GM19452 (cell line): ENCODE data around the gene PAQR5.
"Not testable (repeated sequence)": the region's sequence is repeated elsewhere in the genome, so short reads cannot be mapped to it uniquely, and the experiment has no call there.

Experiments
- ATAC-seq: cut with Tn5 transposase; IDR thresholded peaks from one replicate; pipeline ENCODE4 v1.9.1; 2021; ENCODE audit not compliant: unreplicated experiment

Gene PAQR5, protein sequence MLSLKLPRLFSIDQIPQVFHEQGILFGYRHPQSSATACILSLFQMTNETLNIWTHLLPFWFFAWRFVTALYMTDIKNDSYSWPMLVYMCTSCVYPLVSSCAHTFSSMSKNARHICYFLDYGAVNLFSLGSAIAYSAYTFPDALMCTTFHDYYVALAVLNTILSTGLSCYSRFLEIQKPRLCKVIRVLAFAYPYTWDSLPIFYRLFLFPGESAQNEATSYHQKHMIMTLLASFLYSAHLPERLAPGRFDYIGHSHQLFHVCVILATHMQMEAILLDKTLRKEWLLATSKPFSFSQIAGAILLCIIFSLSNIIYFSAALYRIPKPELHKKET

DNA sequence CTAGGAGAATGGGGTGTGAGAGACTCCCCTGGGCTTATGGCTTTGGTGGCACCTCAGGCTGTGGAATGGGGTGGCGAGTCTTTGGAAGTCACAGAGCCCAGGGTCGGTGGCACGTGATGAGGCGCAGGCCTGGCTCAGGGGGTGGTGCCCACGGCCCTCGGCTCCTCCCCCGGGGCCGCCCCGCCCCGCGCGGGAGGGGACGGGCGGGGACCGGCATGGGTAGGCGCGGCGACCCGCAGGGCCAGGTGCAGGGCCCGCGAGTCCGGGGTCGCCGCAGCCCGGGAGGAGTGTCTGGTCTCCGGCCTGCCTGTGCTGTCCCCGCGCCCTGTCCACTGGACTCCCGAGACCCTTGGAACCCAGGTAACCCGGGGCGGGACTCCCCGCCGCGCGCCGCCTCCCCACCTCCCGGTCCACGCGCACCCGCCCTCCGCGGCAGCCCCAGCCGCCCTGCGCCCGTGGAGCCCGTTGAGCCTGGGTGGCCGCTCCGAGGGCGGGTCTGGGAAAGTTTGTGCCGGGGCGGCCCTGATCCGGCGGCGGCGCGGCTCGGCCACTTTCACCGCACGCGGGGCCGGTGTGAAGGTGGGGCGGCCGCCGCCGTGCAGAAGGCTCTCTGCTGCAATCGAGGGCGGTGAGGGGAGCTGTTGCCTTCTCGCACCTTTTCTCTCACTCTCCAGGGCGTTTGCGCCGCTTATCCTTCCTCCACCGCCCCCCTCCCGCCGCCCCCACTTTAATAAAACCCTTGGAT, at the start of gene PAQR5:
Gene PAQR5, plus strand, starts transcription at position 216 of the 745 bp plus-strand sequence. CDS start 61,169 bp downstream, outside the sequence.
- no peak for ATAC-seq

DNA sequence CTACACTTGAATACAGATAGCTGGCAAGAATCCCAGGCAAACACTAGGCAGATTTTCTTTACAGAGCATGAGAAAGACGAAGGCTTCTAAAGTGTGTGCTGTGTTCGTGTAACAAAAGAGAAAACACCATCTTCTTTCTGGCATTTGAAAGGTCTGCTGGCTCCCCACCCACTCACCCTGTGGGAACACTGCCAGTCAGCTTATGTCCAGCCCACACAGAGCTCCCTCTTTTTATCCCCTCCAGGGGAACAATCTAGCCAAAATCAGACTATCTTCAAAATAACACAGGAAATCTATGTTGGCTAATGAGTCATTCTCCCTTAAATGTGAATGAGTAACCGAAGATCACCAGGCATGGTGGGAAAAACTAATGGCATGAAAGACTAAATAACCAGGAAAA, 45.6 kb upstream of the PAQR5 start:
- no peak for ATAC-seq

DNA sequence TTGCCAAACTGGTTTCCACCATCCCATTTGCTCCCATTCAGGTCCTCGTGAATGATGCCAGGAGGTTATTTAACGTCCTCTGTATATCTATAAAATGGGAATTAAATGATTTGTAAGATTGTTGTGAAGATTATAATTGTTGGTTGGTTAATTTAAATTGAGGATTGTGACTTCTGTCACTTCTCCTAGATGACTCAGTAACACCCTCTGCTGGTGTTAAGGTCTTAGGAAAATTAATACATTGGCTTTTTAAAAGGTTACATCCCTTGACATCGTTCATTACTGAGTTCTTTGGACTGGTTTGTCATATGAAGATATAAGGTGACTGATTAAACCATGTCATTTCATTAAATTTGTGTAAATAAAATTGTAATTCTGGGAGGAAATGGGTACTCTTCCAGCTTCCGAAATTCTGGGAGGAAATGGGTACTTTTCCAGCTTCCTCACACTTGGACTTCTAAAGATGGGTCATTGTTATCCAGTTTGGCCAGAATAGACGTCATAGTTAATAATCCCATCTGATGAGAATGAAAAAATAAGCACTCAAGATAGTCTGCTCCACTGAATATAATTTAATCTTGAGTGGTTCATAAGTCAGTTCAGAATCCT, 33.3 kb upstream of the PAQR5 start:
- ATAC-seq, result no peak

DNA sequence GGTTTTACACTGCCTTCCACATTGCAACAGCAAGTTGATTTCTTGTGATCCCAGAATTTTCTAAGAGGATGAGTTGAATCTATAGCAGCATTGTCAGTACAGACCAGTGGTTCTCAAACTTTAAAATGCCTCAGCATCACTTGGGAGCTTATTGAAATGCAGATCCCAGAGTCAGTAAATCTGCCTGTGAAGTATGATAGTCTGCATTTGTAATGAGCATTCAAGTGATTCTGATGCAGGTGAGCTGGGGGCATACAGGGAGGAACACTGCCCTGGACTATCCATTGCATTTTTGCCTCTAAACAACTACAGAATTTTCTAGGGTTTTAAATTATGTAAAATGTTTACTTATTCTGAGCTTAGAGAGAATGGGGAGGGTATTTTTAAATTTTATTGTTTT, 27.5 kb upstream of the PAQR5 start:
- no peak for ATAC-seq

DNA sequence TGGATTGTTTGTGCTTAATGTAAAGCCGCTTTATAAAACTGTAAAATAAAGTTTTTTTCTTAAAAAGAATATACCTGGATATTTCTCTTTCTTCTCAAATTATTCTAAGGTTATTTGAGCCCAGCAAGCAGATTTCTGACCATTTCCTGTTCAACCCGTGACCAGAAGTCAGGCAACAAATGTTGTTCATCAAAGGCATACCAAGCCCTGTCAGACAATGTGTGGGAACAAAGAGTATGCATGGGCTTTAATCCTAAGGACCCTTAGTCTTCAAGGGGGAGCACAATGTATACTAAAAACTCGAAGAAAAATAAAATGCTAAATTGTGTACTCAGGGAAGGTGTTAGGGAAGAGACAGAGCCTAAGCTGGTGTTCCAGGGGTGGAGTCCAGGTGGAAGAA, 26.6 kb upstream of the PAQR5 start:
- ATAC-seq, result no peak

DNA sequence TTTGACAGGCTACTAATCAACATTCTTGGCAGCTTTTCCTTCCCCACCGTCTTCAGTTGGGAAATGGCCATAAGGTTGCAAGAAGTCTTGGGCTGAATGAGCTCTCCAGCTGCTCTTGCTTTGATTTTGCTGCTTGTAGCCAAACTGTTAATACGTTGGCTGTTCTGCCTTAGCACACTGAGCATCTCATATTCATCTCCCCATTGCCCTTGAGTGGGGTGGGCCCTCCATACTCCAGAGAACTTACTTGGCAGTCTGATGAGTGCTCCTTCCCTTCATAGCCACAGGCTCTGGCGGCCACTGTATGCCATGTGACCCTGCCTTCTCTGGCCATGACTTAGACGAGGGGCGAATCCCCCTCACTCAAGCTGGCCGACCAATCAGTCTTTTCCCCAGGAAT, 25.8 kb upstream of the PAQR5 start:
- no peak for ATAC-seq

DNA sequence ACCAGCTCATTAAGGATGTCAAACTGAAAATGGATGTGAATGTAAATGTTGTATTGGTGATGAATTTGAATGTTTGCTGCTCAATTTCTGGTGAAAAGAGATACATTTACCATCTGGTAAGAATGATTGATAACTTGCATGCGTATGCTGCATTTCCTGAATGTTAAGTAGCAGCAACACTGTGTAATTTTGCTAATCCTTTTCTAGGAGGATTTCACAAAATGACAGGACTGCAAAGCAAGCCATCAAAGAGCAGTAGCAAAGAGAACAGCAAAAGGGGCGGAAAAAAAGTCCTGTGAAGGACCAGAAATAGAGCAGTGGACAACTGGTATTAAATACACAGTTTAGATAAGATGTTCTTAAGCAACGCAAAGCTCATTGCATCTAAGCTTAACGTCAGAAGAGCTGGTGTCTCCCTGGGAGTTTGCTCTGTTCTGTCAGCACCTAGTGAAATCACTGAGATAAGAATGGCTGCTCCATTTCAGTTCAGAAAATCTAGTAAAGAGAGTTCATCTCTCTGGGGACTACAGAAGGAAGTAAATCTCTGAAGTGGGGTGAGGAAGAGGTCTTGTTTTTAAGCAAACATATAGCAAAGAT, 23.5 kb upstream of the PAQR5 start:
- no peak for ATAC-seq

DNA sequence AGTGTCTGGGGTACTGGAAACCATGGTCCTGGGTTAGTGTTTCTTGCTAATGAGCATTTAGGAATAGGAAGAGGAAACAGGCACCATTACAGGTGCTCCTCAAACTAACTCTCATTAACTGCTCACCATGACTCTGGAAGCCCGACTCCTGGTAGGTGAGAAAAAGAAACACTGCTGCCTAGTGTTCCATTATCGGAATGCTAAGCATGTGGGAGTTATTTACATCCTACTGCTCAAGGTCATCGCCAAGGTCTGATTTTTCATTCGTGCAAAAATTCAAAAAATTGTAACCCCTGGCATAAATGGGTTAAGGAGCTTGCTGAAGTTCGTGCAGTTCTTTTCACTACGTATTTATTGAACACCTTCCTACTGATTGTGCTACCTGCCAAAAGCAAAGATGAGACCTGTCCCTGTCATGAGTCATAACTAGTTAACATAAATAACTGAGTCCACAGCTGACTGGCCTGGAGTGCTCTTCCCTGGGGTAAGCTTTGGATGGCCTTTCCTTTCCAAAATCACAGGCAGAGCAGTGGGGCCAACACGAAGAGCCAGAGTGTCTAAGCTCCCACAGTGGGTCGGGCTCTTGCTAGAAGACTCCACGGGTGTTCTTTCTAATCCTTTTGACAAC, 22.7 kb upstream of the PAQR5 start:
- no peak for ATAC-seq

DNA sequence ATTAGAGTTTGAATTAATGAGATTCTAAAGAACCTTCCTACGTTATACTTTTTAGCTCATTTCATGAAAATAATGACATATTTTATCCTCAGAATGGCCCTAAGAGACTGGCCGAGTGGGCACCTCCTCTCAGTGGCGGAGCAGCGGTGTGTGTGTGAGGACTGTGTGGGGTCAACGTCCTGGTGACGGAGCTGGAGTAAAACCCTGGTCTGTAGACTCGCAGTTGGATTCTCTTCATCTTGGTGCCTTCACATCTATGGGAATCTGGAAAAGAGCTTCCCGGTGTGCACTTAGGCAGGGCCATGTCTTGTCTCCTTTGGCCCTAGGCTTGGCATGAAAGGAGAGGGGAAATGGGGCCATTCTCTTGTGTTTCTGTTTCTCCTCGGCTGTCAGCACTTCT, 21.4 kb upstream of the PAQR5 start:
- no peak for ATAC-seq

DNA sequence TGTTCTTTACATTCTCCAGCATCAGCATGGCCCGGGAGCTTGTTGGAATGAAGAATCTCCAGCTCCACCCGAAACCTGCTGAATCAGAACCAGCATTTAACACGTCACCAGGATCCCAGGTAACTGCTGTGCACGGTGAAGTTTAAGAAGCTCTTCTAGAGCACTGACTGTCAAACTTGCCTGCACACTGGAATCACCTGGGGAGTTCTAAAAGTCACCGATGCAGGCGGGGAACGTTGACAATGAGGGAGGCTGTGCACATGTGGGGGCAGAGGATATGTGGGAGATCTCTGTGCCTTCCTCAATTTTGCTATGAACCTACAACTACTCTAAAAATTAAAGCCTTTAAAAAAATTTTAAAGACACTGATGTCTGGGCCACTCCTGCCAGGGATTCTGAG, 19.1 kb upstream of the PAQR5 start:
- ATAC-seq, result no peak

DNA sequence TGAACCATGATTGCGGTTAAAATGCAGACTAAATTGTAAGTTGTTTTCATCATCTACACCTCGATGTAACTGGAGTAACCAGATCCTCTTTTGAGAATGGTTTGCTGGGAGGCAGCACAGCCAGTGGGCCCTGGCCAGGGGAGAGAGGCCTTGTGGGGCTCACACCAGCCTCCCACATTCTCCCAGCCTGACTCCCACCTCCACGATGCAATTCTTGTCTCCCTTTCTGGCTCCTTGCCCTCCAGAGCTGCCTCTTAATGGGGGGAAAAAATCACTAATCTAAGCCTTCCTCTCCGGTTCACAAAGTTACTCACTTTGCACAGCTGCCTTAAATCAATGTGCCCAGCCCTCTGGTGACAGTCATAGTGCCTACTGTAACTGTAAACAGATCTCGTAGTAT, 17.9 kb upstream of the PAQR5 start:
- no peak for ATAC-seq

DNA sequence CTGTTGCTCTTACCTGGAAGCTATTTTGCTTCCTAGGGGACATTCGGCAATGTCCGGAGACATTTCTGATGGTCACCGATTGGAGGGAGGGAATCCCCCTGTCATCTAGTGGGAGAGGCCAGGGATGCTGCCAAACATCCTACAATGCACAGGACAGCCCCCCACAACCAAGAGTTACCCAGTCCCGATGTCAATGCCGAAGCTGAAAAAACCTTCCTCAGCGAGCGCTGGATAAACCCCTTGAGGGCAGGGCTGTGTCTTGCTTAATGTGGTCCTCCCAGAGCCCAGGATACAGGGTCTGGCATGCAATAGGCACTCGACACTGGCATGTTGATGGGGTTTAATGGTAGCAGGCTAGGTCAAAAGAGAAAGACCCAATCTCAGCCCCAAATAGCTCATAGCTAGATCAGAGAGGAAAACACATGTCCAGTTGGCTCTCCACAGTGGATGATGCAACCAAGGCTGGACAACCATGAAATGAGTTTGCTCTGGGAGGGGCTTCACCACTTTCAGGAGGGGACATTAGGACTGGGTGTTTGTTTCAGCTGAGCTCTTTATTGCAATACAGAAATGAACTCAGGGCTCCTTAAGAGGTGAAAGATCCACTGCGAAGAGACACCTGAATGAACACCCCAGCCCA, 16.5 kb upstream of the PAQR5 start:
- ATAC-seq, result no peak

DNA sequence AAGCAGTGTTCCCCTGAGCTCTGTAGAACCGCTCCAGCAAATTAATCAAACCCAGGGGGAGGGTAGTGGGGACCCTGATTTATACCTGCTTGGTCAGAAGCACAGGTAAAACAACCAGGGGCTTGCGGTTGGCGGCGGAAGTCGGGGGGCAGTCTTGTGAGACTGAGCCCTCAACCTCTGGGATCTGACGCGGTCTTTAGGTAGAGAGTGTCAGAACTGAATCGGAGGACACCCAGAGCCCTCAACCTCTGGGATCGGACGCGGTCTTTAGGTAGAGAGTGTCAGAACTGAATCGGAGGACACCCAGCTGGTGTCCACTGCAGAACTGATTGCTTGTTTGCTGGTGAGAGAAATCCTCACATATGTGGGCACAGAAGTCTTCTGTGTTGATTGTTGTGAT, 12.9 kb upstream of the PAQR5 start:
- ATAC-seq, result no peak

DNA sequence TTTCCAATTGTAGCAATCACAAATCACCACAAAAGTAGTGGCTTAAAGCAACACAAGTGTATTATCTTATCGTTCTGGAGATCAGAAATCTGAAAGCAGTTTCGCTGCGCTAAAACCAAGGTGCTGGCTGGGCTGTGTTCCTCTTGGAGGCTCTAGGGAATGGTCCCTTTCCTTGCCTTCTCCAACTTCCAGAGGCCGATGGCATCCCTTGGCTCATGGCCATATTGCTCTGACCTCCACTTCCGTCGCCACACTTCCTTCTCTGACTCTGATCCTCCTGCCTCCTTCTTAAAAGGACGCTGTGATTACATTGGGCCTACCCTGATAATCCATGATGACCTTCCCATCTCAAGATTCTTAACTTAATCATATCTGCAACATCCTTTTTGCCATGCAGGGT, 10.7 kb upstream of the PAQR5 start:
- no peak for ATAC-seq

DNA sequence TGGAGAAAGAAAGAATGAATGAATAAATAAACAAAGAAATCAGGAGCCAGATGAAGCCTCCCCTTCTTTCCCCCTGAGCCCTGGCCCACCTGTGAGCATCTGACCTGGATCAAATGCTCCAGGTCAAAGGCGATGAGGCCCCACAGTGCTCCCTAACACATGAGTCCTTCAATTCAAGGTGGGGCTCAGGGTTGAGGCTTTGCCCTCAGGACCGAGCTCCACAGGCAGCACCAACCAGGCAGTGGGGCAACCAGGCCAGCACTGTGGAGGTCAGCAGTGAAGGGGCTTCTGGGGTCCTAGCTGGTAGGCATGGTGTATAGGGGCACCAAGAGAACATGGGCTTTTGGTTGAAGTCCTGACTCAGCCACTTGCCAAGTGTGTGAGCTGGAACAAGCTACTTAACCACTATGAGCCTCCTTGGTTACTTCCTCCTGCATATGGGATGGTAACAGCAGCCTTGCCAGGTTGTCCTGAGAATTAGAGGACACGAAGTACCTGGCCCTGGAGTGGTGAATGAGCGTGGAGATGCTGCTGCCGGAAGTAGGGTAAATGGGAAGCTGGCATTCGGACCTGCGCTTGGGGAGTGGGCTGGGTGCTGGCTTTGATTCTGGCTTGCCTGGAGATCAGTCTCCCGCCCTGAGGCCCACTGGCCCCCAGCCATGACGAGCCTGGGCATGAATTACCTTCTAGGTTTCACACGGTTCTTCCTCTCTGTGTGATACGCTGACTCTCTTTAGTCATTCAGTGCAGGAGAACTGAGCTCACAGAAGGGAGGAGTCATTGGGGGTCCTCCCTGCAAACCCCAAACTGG, 10.0 kb upstream of the PAQR5 start:
- no peak for ATAC-seq

DNA sequence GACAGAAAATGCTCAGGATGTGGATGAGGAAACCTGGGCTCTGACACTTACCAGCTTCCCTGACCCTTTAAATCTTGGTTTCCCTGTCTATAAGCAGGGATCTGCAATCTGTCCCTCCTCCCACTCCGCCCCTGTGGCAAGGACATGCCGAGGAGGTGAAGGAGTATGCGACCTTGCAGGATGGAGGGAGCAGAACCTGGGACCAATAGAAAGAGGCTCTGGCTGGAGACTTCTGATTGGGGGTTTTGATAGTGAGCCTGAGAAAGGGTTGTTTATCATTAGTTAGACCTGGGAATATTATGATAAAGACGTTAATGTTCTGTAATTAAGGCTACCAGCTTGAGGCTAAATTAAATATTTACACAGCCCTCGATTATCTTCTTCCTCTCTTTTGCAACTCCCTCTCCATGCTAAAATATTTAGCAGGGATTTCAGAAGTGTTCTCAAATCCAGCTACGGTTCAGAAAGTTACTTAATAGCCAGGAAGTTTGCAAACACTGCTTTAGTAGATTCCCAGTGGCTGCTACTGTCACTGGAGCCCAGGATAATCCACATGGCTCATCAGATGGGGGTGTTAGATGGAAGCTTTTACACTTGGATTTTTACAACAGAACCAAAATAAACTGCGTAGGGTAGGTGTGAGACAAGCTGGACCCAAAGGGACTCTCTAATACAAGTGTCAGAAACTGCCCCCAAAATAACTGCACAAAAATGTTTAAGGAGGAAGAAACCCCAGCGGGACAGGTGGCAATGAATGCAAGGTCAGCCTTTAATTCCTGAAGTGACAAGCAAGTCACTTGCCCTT, 9.2 kb upstream of the PAQR5 start:
- no peak for ATAC-seq

DNA sequence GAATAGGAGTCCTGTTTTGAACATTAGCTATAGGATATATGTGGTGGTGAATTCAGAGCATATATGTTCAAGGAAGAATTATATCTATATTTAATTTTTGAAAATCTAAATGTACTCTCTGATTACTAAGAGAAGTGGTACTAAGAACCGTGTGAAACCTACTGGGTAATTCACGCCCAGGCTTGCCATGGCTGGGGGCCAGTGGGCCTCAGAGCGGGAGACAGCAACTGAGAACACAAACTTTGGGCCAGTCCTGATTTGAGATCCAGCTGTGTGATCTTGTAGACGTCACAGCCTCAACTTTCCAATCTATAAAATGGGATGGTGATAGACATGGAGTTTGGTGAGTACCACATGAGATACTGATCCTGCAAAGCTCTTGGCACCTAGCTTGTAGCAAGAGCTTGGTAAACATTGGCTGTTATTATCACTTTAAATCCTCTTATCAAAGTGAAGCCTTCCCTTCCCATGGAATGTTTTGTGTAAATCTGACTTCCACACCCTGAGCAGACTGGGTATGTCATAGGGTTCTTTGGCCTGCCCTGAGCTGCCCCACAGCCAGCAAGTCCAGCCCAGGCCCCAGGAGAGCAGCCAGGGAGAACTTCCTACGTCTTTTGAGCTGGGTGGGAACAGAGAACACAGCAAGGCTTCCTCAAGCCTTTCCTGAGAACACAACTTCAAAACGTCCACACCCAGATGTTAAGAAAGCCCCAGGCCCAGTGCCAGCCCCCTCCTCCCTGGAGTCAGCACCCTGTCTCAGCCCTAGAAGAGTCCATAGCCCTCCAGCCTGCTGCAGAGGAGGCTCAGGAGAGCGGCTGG, 8.2 kb upstream of the PAQR5 start:
- ATAC-seq, result no peak

DNA sequence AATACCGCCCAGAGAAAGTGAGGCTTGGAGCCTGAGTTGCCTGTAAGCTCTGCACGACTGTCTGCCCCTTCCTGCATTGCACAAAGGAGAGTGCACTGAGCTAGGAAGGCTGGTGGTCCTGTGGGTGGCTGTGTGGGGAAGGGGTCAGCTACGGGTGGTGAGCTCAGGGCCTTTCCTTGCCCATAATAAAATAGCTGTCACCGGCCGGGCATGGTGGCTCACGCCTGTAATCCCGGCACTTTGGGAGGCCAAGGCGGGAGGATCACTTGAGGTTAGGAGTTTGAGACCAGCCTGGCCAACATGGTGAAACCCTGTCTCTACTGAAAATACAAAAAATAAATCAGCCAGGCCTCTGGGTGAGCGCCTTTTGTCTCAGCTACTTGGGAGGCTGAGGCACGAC, 7.1 kb upstream of the PAQR5 start:
- ATAC-seq, result not testable (repeated sequence)
